ENCODE data around the gene ADAMTSL5.
"Not testable (repeated sequence)": the region's sequence is repeated elsewhere in the genome, so short reads cannot be mapped to it uniquely, and the experiment has no call there.

Gene ADAMTSL5

DNA sequence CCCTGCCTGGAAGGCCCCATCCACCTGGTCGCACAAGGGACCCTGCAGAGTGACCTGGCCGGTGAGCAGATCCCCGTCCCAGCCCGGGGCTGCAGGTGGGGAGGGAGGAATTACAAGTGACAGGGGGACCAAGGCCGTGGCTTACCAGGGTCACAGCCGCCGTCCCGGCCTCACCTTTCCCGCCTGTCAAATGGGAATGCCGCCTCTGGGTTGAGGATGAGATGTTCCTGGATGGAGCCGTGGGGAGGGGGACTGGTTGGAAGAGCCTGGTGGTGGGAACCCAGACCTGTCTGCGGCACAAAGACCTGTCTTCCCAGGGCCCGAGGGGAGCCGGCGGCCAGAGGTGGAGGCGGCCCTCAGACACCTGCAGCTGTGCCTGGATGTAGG lies 16.6 kb upstream of the ADAMTSL5 start:
- DNase-seq, result no peak

DNA sequence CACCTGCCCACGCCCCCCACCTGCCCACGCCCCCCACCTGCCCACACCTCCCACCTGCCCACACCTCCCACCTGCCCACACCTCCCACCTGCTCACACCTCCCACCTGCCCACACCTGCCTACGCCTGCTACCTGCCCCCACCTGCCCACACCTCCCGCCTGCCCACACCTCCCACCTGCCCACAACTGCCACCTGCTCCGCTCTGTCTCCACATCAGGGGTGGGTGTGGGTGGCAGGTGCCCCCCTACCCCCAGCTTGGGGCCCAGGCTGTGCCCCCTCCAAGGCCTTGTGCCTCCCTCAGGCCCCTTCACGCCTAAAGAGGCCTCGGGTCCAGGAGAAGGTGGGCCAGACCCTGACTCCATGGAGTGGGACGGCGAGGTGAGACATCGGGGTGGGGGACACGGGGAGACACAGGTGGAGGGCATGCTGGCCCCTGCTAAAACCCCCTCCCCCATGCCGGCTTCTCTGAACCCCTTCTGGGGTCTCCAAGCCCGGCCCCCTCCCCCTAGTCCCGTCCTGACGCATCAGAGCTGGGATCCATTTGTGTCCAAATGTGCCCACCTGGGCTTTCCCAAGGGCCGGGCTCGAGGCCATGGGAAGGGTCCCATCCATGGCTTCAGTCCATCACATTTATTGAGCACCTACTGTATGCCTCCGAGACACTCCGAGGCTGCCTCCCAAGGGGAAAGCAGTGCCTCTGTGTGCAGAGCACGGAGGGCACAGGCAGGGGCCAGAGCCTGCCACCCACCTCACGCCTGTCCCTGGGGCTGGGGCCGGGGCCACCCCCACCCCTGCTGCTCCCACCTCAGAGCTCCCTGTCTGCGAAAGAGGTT lies 16.0 kb upstream of the ADAMTSL5 start:
- no peak for DNase-seq

DNA sequence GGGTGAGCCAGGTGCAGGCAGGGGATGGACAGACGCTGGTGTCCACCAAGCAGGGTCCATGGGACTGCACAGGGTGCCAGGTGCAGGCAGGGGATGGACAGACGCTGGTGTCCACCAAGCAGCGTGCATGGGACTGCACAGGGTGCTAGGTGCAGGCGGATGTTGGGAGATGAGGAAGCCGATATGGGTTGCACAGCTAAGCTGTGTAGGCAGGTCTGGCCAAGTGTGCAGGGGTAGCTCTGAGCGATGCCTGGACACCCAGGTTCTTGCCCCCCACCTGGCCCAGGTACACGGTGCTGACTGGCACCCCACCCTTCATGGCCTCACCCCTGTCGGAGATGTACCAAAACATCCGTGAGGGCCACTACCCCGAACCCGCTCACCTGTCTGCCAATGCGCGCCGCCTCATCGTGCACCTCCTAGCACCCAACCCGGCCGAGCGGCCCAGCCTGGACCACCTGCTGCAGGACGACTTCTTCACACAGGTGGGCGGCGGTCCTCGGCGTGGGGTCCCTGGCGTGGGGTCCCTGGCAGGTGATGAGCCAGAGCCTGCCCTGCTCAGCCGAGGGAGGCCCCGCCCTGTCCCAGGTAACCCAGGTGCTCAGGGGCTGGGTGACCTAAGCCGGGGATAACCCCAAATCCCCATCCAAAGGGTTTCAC lies 15.0 kb upstream of the ADAMTSL5 start:
- DNase-seq, result no peak

DNA sequence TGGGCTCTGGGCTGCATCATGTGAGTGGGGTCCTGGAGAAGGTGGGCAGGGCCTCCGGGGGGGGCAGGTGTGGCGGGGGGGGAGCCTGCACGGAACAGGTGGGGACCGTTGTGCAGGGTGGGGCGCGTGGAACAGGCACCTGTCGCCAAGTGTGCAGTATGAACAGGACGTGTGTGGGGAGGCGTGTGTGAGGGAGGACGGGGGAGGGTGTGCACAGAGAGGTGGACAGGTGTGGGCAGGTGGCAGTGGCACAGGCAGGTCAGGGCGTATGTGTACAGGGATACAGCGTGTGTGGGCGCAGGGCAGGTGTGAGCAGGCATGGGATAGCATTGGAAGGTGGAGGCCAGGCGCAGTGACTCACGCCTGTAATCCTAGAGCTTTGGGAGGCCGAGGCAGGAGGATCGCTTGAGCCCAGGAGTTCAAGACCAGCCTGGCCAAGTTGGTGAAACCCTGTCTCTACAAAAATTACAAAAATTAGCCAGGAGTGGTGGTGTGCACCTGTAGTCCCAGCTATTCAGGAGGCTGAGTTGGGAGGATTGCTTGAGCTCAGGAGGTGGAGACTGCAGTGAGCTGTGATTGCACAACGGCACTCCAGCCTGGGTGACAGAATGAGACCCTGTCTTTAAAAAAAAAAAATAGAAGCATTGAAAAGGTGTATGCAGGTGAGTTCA lies 14.3 kb upstream of the ADAMTSL5 start:
- no peak for DNase-seq

DNA sequence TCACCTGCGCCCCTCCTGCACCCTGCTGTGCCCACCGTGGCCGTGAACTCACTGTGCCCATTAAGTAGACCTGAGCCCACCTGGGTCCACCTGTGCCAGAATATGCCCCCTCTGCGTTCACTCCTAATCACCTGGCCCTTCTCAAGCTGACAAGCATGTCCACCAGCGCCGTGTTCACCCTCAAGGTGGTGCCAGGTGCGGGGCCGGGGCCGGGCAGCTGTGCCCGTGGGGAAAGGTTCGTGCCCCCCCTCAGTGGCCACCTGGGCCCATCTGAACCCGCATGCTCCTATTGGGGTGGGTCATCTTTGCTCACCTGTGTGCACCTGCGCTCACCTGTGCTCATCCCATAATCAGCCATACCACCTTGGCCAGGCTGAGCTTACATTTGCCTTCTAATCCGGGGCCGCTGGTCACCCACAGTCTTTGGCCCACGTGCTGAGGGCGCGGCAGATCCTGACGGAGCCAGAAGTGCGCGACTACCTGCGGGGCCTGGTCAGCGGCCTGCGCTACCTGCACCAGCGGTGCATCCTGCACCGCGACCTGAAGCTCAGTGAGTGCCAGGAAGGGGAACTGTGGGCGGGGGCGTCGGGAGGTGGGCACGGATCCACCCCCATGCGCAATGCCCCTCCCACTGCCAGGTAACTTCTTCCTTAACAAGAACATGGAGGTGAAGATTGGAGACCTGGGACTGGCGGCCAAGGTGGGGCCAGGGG lies 13.4 kb upstream of the ADAMTSL5 start:
- no peak for DNase-seq

DNA sequence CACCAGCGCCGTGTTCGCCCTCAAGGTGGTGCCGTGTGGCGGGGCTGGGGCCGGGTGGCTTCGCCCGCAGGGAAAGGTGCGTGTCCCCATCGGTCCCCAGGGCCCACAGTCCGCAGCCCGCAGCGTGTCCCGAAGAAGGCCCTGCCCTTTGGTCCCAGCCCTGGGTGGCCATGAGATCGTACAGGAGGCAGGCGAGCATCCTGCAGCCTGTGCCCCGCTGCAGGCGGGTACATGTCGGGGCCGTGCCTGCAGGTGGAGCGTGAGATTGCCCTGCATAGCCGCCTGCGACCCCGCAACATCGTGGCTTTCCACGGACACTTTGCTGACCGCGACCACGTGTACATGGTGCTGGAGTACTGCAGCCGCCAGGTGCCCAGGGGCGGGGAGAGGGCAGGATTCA lies 12.5 kb upstream of the ADAMTSL5 start:
- DNase-seq, result no peak

DNA sequence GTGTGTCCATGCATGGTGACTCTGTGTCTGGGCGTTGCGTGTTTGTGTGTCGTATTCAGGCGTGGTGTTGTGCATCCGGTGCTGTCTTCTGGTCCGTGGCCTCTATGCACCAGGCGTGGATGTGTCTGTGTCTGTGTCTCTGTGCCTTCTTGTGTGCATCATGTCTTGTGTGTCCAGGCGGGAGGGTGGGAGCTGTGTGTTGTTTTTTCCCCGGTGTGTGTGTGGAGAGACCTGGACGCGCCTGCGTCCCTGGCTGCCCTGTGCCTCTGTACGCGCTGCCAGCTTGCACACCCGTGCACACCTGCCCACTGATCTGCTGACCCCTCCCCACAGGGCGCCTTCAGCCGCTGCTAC lies 12.1 kb upstream of the ADAMTSL5 start:
- DNase-seq, result no peak

DNA sequence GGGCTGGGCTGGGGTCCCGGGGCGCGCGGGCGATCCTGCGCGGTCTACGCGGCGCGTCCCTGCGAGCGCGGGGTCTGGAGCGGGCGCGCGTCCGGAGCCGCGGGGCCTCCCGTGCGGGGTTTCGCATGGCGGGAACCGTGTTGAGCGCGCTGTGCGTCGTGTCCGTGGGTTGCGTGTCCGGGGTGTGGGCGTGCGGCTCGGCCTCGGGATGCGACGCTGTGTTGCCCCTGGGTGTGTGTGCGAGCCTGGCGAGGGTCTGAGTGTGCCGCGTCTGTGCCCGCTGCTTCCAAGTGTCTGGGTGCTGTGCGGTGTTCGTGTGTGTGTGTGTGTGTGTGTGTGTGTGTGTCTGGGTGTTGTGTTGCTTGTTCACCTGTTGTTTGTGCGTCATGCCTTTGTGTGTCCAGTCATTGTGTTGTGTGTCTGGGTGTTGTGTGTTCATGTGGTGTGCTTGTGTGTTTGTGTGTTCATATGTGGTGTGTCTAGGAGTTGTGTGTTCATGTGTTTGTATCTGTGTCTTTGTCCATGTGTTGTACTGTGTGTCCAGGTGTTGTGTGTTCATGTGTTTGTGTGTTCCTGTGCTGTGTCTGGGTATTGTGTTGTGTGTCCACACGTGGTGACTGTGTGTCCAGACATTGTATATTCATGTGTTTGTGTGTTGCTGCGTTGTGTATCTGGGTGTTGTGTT lies 11.6 kb upstream of the ADAMTSL5 start:
- no peak for DNase-seq

DNA sequence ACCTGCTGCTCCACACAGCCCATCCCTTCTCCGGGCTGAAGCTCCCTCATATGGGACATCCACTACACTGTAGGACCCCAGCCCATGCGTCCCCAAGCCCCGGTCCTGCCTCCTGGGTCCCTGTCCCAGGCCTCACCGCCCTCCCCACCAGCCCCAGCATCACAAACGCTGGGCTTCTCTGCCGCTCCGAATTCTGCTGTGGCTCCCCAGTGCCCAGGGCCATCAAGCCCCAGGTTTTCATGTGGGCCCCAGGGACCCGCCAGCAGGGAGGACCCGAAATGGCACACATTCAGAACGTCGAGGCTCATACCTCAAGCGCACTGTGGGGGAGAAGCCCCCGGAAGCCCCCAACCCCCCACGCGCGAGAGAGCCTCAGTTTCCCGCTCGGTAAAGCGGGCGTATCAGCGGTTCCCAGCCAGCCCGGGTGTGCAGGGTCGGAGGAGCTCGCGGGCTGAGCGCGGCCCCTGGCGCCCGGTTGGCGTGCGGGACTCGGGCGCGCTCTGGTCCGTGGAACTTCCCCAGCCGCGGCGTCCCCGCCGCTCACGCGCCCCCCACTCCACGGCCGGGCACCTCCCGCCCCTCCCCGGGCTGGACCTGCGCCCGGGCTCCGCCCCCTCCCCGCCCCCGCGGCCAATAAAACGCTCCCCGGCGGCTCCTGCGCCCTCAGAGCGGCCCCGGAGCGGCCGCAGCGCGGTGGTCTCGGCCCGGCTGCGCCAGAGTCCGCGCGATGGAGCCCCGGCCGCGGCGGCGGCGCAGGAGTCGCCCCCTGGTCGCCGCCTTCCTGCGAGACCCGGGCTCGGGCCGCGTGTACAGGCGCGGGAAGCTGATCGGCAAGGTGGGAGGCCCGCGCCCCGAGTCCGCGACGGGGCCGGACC lies 10.8 kb upstream of the ADAMTSL5 start, which contains the start of gene PLK5:
Gene PLK5, plus strand, starts transcription at position 666 of the 875 bp plus-strand sequence. CDS start 2,920 bp downstream, outside the sequence.
- DNase-seq, result no peak

DNA sequence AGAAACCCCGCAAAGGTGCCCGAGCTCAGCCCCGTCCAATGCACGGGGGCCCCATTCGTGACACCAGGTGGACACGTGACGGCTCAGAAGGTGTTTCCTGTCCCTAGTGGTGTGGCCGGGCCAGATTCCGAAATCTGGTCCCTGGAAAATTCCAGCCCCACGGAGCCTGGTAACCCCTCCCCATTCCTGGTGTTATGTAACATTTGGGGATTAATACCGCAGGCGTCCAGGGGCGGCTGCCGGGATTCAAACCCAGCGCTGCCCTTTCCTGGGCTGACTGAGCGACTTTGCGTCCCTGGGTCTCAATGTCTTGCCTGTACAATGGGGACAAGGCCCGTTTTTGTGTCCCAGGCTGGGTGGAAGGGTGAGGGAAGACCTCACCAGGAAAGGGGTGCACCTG lies 10.0 kb upstream of the ADAMTSL5 start:
- DNase-seq, result no peak

DNA sequence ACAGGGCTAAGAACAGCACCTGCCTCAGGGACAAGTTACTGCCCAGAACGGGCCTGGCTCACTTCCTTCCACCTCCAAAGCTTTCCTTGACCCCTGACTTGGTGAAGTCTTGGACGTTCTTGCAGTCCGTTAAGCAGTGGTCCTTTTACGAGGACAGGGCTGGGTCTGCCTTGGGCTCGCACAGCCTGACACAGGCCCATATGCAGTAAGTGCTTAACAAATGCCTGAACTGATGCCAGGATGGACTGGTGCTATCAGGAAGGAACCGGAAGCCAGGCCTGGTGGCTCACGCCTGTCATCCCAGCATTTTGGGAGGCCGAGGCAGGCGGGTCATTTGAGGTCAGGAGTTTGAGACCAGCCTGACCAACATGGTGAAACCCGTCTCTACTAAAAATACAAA lies 9.2 kb upstream of the ADAMTSL5 start:
- no peak for DNase-seq

DNA sequence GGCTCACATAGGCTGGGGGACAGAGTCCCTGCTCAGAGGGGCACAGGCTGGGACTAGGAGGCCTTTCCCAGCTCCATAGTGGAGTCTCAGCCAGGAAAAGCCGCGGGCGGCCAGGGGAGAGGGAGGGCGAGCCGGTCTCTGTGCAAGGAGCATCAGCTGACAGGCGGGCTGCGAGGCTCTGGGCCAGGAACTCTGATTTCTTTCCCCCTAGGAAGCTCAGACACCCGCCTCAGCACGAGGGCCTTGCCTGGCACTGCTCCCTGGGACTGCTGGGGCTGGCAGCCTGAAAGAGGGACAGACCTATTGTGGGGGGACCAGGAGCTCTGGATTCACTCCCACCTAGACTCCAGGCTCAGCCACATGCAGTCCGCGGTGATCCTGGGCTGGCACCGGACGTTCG lies 8.8 kb upstream of the ADAMTSL5 start:
- DNase-seq, result no peak

GRCh38 chr19:1520203-1520780 lies 7.5 kb upstream of the ADAMTSL5 start:
- DNase-seq, result no peak

DNA sequence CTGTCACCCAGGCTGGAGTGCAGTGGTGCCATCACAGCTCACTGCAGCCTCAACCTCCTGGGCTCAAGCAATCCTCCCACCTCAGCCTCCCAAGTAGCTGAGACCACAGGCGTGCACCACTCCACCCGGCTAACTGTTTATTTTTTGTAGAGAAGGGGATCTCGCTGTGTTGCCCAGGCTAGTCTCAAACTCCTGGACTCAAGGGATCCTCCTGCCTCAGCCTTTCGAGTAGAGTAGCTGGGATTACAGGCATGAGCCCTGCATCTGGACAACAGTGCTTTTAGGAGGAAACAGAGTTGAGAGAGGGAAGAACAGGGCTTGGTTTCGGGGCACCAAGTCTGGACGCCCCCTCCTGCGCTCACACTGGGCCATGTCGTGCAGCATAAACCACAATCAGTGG lies 7.0 kb upstream of the ADAMTSL5 start:
- not testable (repeated sequence) for DNase-seq

- DNase-seq, result no peak
Measured at GRCh38 chr19:1518471-1518870, 5.7 kb upstream of the ADAMTSL5 start.

GRCh38 chr19:1516395-1516753 lies 3.6 kb upstream of the ADAMTSL5 start:
- no peak for DNase-seq

GRCh38 chr19:1514986-1515721 lies 2.3 kb upstream of the ADAMTSL5 start:
- DNase-seq, result no peak

- no peak for DNase-seq
Measured at GRCh38 chr19:1514295-1514661, 1.5 kb upstream of the ADAMTSL5 start.

- peak; percentile 55 for DNase-seq
Measured at GRCh38 chr19:1513499-1514294, 878 bp upstream of the ADAMTSL5 start.
